Thoracic aorta (tissue), 2 donors: ENCODE measurements around the gene TEX22. TPM values are rescaled to one million over a fixed set of nuclear protein-coding genes. Genes with fewer than 3 reads are reported as not detected.

ENCODE experiments used
- ATAC-seq: fragments of 150-250 bp; one replicate; pipeline ENCODE4 v1.8.0; 2017; ENCODE audit warnings: low read depth; ENCODE audit not compliant: insufficient number of reproducible peaks, low FRiP score
- DNase-seq: peaks from one replicate; pipeline ENCODE4 v3.0.0-alpha.2; 2020; ENCODE audit warnings: low spot score
- H3K27ac ChIP-seq, 2 donors: fragments of 200-600 bp; sonication (generic); 1 replicate in 1 of 2; 2 replicates in 1 of 2; pipeline ENCODE4 v1.5.1; 2016; ENCODE audit warnings: mild to moderate bottlenecking in 2 of 2, moderate library complexity in 2 of 2
- H3K27me3 ChIP-seq: fragments of 200-600 bp; sonication (generic); replicated peaks from 2 replicates; pipeline ENCODE4 v1.6.0; 2016; ENCODE audit warnings: mild to moderate bottlenecking; ENCODE audit not compliant: insufficient read depth
- H3K36me3 ChIP-seq: fragments of 200-600 bp; sonication (generic); one replicate; pipeline ENCODE4 v1.5.1; 2016
- H3K4me1 ChIP-seq, 2 donors: fragments of 200-600 bp; sonication (generic); 1 replicate in 1 of 2; 2 replicates in 1 of 2; pipeline versions ENCODE4 v1.5.1 to v1.6.0; 2016; ENCODE audit warnings: low read depth in 2 of 2, mild to moderate bottlenecking in 1 of 2; ENCODE audit not compliant: control insufficient read depth in 1 of 2
- H3K4me3 ChIP-seq: fragments of 200-600 bp; sonication (generic); 2 replicates; pipeline ENCODE4 v1.5.1; 2016; ENCODE audit warnings: mild to moderate bottlenecking
- H3K9me3 ChIP-seq: fragments of 200-600 bp; sonication (generic); 2 replicates; pipeline ENCODE4 v1.5.1; 2016
- CTCF ChIP-seq: fragments of 200-600 bp; sonication (generic); IDR thresholded peaks from one replicate; pipeline ENCODE4 v1.5.1; 2019; ENCODE audit warnings: antibody characterized with exemption
- total RNA-seq, 2 donors: library from RNA; depleted of rRNA; stranded (reverse); fragments of >200 nt; gene quantifications; one replicate each; pipeline versions ENCODE4 v1.1.0 to v1.2.3, GENCODE V29; 2016

TEX22 gene
- total RNA-seq, 2 donors from 2014 or later, result not detected

GRCh38 chr14:105444859-105445258 is 46.5 kb downstream of the TEX22 start:
- DNase-seq (no peak), ATAC-seq (no peak)
- H3K9me3 ChIP-seq, result no peaks in the 10 kb centered on the region
- H3K4me3 ChIP-seq, result no peak overlapping the region
- H3K27ac ChIP-seq, result no peak overlapping the region
- TF ChIP-seq CTCF, result no peak
- H3K36me3 ChIP-seq, result peaks cover 11% of the 10 kb centered on the region
- H3K4me1 ChIP-seq, result peaks cover 0 to 15% of the 10 kb centered on the region in 2 donors
- H3K27me3 ChIP-seq, result no peaks in the 10 kb centered on the region

- no peak for DNase-seq
- Histone ChIP-seq H3K27me3 (no peaks in the 10 kb centered on the region), H3K36me3 (peaks cover 15% of the 10 kb centered on the region), H3K27ac (no peak overlapping the region), H3K4me1 (peaks cover 0 to 15% of the 10 kb centered on the region in 2 donors), H3K4me3 (no peak overlapping the region), H3K9me3 (no peaks in the 10 kb centered on the region)
- ATAC-seq, result no peak
- no peak for TF ChIP-seq CTCF
These were observed 47.0 kb downstream of the TEX22 start for GRCh38 chr14:105445290-105445689.

- H3K4me1 ChIP-seq, result peaks cover 0 to 15% of the 10 kb centered on the region in 2 donors
- no peaks in the 10 kb centered on the region for H3K9me3 ChIP-seq
- peaks cover 24% of the 10 kb centered on the region for H3K36me3 ChIP-seq
- DNase-seq, result no peak
- H3K27me3 ChIP-seq, result no peaks in the 10 kb centered on the region
- H3K27ac ChIP-seq, result no peak overlapping the region
- TF ChIP-seq CTCF, result no peak
- H3K4me3 ChIP-seq, result no peak overlapping the region
- ATAC-seq, result no peak
These were observed 47.8 kb downstream of the TEX22 start for GRCh38 chr14:105445901-105446845.

GRCh38 chr14:105446971-105447370 is 48.6 kb downstream of the TEX22 start:
- no peak overlapping the region for H3K4me3 ChIP-seq
- ATAC-seq (no peak), DNase-seq (no peak)
- H3K27me3 ChIP-seq, result no peaks in the 10 kb centered on the region
- TF ChIP-seq CTCF, result no peak
- H3K4me1 ChIP-seq, result peaks cover 0 to 15% of the 10 kb centered on the region in 2 donors
- H3K27ac ChIP-seq, result no peak overlapping the region
- H3K9me3 ChIP-seq, result no peaks in the 10 kb centered on the region
- peaks cover 25% of the 10 kb centered on the region for H3K36me3 ChIP-seq
